Astrocyte (in vitro differentiated cells and primary cell): Measurements from ENCODE around the gene PSMB3.

ENCODE experiments used
- EZH2 ChIP-seq: IDR thresholded peaks from 2 replicates; pipeline ENCODE4 v1.6.1; 2012; ENCODE audit warnings: mild to moderate bottlenecking, low read length, inconsistent platforms; ENCODE audit not compliant: insufficient read depth
- TF ChIP-seq, protein P1 (sequence below): IDR thresholded peaks from 2 replicates; pipeline ENCODE4 v1.5.1; 2011; ENCODE audit warnings: low read depth, mild to moderate bottlenecking, inconsistent platforms, low read length, moderate library complexity; ENCODE audit not compliant: insufficient read depth

DNA sequence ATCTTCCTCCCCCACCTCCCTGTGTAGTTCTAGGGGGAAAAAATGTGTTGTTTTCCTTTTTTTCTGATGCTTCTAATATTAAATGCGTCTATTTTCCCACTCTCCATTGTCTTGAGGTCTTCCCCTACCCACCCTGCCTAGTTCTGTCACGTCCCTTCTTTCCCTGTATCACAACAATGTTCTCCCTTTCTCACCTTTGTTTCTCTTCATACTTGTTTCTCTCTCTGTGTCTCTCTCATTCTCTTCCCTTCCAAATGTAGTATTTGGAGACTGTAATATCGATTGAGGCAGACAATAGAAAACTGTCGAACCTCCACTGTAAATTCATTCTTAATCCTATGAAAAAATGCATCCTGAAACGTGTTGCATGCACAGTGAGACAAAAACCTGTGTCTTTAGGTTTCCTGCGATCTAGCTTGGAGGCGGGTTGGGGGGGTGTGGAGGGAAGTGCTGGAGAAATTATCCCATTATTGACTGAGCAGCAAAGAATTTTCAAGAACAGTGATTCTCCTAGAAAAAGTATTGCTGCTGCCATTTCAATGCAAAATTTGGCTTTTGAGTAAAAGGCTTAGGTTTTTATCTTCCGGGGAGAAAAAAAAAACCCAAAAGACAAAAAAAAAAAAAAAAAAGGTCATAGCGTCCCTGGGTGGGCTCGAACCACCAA is 1.3 kb upstream of the PSMB3 start:
- TF ChIP-seq, protein P1, sequence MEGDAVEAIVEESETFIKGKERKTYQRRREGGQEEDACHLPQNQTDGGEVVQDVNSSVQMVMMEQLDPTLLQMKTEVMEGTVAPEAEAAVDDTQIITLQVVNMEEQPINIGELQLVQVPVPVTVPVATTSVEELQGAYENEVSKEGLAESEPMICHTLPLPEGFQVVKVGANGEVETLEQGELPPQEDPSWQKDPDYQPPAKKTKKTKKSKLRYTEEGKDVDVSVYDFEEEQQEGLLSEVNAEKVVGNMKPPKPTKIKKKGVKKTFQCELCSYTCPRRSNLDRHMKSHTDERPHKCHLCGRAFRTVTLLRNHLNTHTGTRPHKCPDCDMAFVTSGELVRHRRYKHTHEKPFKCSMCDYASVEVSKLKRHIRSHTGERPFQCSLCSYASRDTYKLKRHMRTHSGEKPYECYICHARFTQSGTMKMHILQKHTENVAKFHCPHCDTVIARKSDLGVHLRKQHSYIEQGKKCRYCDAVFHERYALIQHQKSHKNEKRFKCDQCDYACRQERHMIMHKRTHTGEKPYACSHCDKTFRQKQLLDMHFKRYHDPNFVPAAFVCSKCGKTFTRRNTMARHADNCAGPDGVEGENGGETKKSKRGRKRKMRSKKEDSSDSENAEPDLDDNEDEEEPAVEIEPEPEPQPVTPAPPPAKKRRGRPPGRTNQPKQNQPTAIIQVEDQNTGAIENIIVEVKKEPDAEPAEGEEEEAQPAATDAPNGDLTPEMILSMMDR = no peak
- no peak for TF ChIP-seq EZH2
